Mucosa of descending colon (tissue), 3 donors: Measurements from ENCODE around the gene ARHGAP18. TPM values are rescaled to one million over a fixed set of nuclear protein-coding genes. Genes with fewer than 3 reads are reported as not detected.
A peak's percentile ranks its signal among the peaks of the same experiment; 100 is the strongest.

Source experiments
- ATAC-seq: fragments of 200-7000 bp; cut with Tn5 transposase; one replicate; pipeline ENCODE4 v1.9.1; 2020; ENCODE audit warnings: mild to moderate bottlenecking, moderate library complexity
- DNase-seq, 3 donors: peaks; one replicate each; pipeline ENCODE4 v3.0.0-alpha.2; 2020
- H3K36me3 ChIP-seq: fragments of 200-600 bp; one replicate; pipeline ENCODE4 v1.8.0; 2021; ENCODE audit warnings: low read depth, mild to moderate bottlenecking
- H3K4me1 ChIP-seq: fragments of 200-600 bp; one replicate; pipeline ENCODE4 v1.8.0; 2021; ENCODE audit warnings: low read depth, mild to moderate bottlenecking
- H3K4me3 ChIP-seq: fragments of 200-600 bp; one replicate; pipeline ENCODE4 v1.8.0; 2021; ENCODE audit warnings: mild to moderate bottlenecking
- H3K9me3 ChIP-seq: fragments of 200-600 bp; one replicate; pipeline ENCODE4 v1.8.0; 2021; ENCODE audit warnings: mild to moderate bottlenecking
- CTCF ChIP-seq: fragments of 200-600 bp; IDR thresholded peaks from one replicate; pipeline ENCODE4 v1.8.0; 2022; ENCODE audit warnings: antibody characterized with exemption, mild to moderate bottlenecking
- intact Hi-C, 2 donors: fragments of 100-400 bp; cut with DNase I in 1 of 2; cut with micrococcal nuclease in 1 of 2; formaldehyde crosslinking; loops; one replicate each; pipeline versions ENCODE4 v1.11.0 to v1.11.1; 2022; cut with DNase I, micrococcal nuclease
- total RNA-seq, 3 donors: library from RNA; stranded (reverse); fragmentation: NEBNext Ultra II Directional in 2 of 3; extraction: Animal tissue kit (Norgen Biotek cat#: 25700) in 2 of 3; gene quantifications; one replicate each; pipeline versions ENCODE4 v1.2.1 to v1.2.4, GENCODE V29; 2021 to 2023
- donor health status: DM: no; HTN: no; CAD: no; lungs with moderate emphysema.
- donor health status: DM: no; HTN: no; CAD: no.
- donor health status: DM: no; HTN: yes; CAD: no.

The ARHGAP18 gene
- total RNA-seq, 3 donors from 2014 or later = 17.6 to 24.3 (median 20.1) TPM

DNA sequence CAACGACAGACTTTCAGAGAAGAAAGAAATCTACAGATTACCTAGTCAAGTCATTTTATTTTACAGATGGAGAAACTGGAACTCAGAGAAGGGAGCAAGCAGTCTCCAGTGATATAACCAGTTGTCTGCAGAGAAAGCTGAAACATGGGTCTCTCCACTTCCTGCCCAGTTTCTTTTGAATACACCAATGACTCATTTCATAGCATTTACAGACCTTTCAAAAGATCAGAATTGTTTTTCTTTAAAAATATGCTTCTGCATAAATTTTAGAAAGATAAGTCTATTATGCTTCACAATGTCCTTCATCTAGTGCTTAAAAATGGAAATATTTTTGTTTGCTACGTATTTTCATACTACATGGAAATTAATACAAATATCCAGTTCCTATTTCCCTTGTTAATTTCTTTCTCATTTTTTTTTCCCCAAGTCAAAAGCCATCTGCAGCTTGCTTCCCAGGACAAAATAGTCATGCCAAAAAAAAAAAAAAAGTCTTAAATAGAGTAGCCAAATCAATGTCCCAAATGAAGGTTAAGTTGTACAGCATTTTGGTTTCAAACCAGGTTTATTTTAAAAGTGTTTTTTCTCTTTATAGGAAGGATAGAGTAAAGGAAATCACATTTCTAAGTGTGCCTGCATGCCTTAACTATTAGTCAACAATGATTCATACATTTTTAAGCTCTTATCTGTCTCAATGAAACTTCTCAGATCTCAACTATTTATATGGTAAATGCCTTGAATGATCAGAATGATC is 36.9 kb downstream of the ARHGAP18 start:
- TF ChIP-seq CTCF = no peak
- peak; percentile 49 for ATAC-seq
- no peaks in the 10 kb centered on the region for H3K9me3 ChIP-seq
- H3K4me1 ChIP-seq = no peaks in the 10 kb centered on the region
- intact Hi-C loops = no loop called here
- DNase-seq = no peak
- H3K36me3 ChIP-seq = no peaks in the 10 kb centered on the region
- no peak overlapping the region for H3K4me3 ChIP-seq

DNA sequence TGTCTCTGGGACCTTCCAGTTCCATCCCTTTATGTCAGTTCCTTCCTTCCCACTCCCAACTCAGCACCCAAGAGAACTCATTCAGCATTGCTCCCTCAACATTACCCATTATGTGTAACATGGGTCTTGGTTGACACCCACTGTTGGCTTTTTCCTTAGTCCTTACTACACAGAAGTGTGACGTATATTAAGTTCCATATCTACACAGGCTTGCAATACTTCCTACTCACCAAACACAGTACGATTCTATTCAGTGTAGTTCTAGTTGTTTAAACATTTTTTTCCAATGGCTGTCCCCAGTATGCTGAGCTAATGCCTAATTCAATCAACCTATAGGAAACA is 37.7 kb downstream of the ARHGAP18 start:
- Histone ChIP-seq H3K4me3 (no peak overlapping the region), H3K4me1 (no peaks in the 10 kb centered on the region), H3K36me3 (no peaks in the 10 kb centered on the region), H3K9me3 (no peaks in the 10 kb centered on the region)
- intact Hi-C loops = no loop called here
- no peak for TF ChIP-seq CTCF
- ATAC-seq = peak; percentile 35
- DNase-seq = no peak

DNA sequence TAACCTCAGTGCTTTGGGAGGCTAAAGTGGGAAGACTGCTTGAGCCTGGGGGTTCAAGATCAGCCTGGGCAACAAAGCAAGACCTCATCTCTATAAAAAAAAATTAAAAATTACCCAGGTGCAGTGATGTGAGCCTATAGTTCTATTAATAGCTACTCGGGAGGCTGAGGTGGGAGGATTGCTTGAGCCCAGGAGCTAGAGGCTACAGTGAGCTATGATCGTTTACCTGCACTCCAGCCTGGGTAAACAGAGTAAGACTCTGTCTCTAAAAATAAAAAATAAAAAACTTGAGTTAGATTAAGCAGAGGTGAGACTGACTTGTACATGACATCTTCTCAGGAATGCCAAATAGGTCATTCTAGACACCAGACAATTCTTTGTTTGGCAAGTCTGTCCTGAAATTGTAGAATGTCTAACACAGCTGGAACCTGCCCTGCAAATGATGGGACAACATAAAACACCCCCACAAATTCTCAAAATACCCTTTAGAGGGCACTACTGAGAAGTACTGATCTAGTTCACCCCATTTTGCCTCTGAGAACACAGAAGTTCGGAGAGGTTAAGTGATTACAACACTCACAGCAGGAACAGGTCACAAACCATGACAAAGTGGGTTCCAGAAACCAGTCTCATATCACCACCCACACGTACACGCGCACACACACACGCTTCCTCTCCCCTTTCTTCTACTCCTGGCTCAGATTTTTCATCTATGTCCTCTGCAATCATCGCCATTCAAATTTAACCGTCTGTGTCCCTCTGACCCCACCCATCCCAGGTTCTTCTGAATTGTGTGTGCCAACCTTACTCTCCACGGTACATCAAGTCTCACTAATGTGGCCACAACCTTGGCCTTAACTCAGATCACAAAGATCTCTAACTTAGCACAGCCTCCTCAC is 38.3 kb downstream of the ARHGAP18 start:
- intact Hi-C loops = no loop called here
- Histone ChIP-seq H3K4me3 (no peak overlapping the region), H3K4me1 (no peaks in the 10 kb centered on the region), H3K9me3 (no peaks in the 10 kb centered on the region), H3K36me3 (no peaks in the 10 kb centered on the region)
- no peak for TF ChIP-seq CTCF
- ATAC-seq (peak; percentile 87), DNase-seq (peak in 1 of 3 donors; percentile 43)

GRCh38 chr6:129670634-129671033 is 39.3 kb downstream of the ARHGAP18 start:
- Histone ChIP-seq H3K9me3 (no peaks in the 10 kb centered on the region), H3K4me3 (no peak overlapping the region), H3K36me3 (no peaks in the 10 kb centered on the region), H3K4me1 (no peaks in the 10 kb centered on the region)
- TF ChIP-seq CTCF = no peak
- intact Hi-C loops = no loop called here
- DNase-seq = no peak
- no peak for ATAC-seq

- H3K4me3 ChIP-seq = no peak overlapping the region
- intact Hi-C loops = no loop called here
- no peaks in the 10 kb centered on the region for H3K9me3 ChIP-seq
- ATAC-seq (peak; percentile 11), DNase-seq (peak in 1 of 3 donors; percentile 45)
- peaks cover 4% of the 10 kb centered on the region for H3K4me1 ChIP-seq
- no peaks in the 10 kb centered on the region for H3K36me3 ChIP-seq
- no peak for TF ChIP-seq CTCF
These were observed 42.4 kb downstream of the ARHGAP18 start for GRCh38 chr6:129667621-129668020.
